Endothelial cell of umbilical vein (primary cell): ENCODE results near the gene VPS45. TPM values are rescaled to one million over a fixed set of nuclear protein-coding genes. Genes with fewer than 3 reads are reported as not detected.
A peak's percentile ranks its signal among the peaks of the same experiment; 100 is the strongest.
"Not testable (repeated sequence)": the region's sequence is repeated elsewhere in the genome, so short reads cannot be mapped to it uniquely, and the experiment has no call there.

Experiments
- BruUV-seq: library from RNA; stranded (reverse); fragments of 400-500 nt; replicated peaks from 2 replicates; lab custom pipeline; 2021; lab: Mats Ljungman, UMichigan
- CTCF ChIA-PET: fragments of 300-600, 350-600 bp; sonication (Branson Sonifier 250); formaldehyde crosslinking; loops from one replicate; lab custom pipeline; 2021; ENCODE audit warnings: antibody characterized with exemption, inconsistent platforms; lab: Charles Lee
- POLR2A ChIA-PET: fragments of 300-600, 350-600 bp; sonication (Branson Sonifier 250); formaldehyde crosslinking; loops from one replicate; lab custom pipeline; 2021; ENCODE audit warnings: antibody characterized with exemption, inconsistent platforms; lab: Charles Lee
- DNase-seq: peaks from one replicate; pipeline ENCODE4 v3.0.0-alpha.2; 2011; ENCODE audit warnings: low read depth, low spot score
- FAIRE-seq: peaks from 2 replicates; lab custom pipeline; 2011; peaks lifted over from hg19 to GRCh38; lab: Jason Lieb, UNC
- H2AFZ ChIP-seq: 2 replicates; pipeline ENCODE4 v1.6.0; 2012; ENCODE audit warnings: low read depth, low read length, control low read depth, inconsistent platforms
- H3K27ac ChIP-seq: 2 replicates; pipeline ENCODE4 v1.5.1; 2011; ENCODE audit warnings: low read depth, mild to moderate bottlenecking, control low read depth, low read length, moderate library complexity; ENCODE audit not compliant: insufficient read depth
- H3K27me3 ChIP-seq, 2 experiments: 2 replicates each; pipeline versions ENCODE4 v1.6.0 to v1.6.1; 2011; ENCODE audit warnings: low read length in 2 of 2, mixed read lengths in 1 of 2; ENCODE audit not compliant: control insufficient read depth in 2 of 2, insufficient read depth in 2 of 2
- H3K36me3 ChIP-seq, 2 experiments: 2 replicates in 1 of 2; 3 replicates in 1 of 2; pipeline ENCODE4 v1.5.1; 2011; ENCODE audit warnings: low read length in 2 of 2, mild to moderate bottlenecking in 1 of 2, moderate library complexity in 1 of 2; ENCODE audit not compliant: control insufficient read depth in 2 of 2, insufficient read depth in 2 of 2; ENCODE audit errors: extremely low read depth in 1 of 2
- H3K4me1 ChIP-seq: 3 replicates; pipeline ENCODE4 v1.5.1; 2011; ENCODE audit warnings: mild to moderate bottlenecking, low read length; ENCODE audit not compliant: control insufficient read depth, insufficient read depth; ENCODE audit errors: extremely low read depth
- H3K4me2 ChIP-seq: 2 replicates; pipeline ENCODE4 v1.6.1; 2011; ENCODE audit warnings: low read length, control low read depth, mixed read lengths; ENCODE audit not compliant: insufficient read depth
- H3K4me3 ChIP-seq, 3 experiments: fragments of 200-600 bp in 1 of 3; sonication (generic), shearing (Covaris generic) in 1 of 3; replicated peaks in 1 of 3; 2 replicates each; pipeline ENCODE4 v1.5.1; 2011 to 2016; ENCODE audit warnings: control low read depth in 3 of 3, low read length in 3 of 3, mild to moderate bottlenecking in 2 of 3, inconsistent platforms in 1 of 3, low read depth in 1 of 3, moderate library complexity in 1 of 3; ENCODE audit not compliant: insufficient read depth in 1 of 3
- H3K79me2 ChIP-seq: 2 replicates; pipeline ENCODE4 v1.6.0; 2012; ENCODE audit warnings: low read length, inconsistent platforms; ENCODE audit not compliant: control insufficient read depth, insufficient read depth
- H3K9ac ChIP-seq: replicated peaks from 2 replicates; pipeline ENCODE3; 2011; ENCODE audit warnings: low read length, control low read depth; ENCODE audit not compliant: insufficient read depth; ENCODE audit errors: extremely low read depth
- H3K9me1 ChIP-seq: replicated peaks from 3 replicates; pipeline ENCODE4 v1.6.0; 2011; ENCODE audit warnings: mild to moderate bottlenecking, low read length; ENCODE audit not compliant: control insufficient read depth, insufficient read depth; ENCODE audit errors: extremely low read depth
- H3K9me3 ChIP-seq: replicated peaks from 2 replicates; pipeline ENCODE4 v1.5.1; 2012; ENCODE audit warnings: low read length, inconsistent platforms; ENCODE audit not compliant: control insufficient read depth, insufficient read depth
- H4K20me1 ChIP-seq: replicated peaks from 2 replicates; pipeline ENCODE3; 2011; ENCODE audit warnings: mild to moderate bottlenecking, low read length; ENCODE audit not compliant: control insufficient read depth, insufficient read depth; ENCODE audit errors: extremely low read depth
- MYC ChIP-seq: IDR thresholded peaks from one replicate; pipeline ENCODE4 v1.6.1; 2011; ENCODE audit warnings: mild to moderate bottlenecking, low read depth, low read length
- dilution Hi-C: fragments of 300-500 bp; cut with MboI; formaldehyde crosslinking; loops from one replicate; pipeline ENCODE4 v1.15.0; 2019; ENCODE audit warnings: low sequenced_read_pairs; ENCODE audit not compliant: extremely low pct_ligation_motif_present
- intact Hi-C: fragments of 100-400 bp; cut with micrococcal nuclease; formaldehyde crosslinking; loops from one replicate; pipeline ENCODE4 v1.10.0; 2022
- polyA plus RNA-seq, 4 experiments: library from polyadenylated mRNA; depleted of rRNA in 3 of 4; stranded (reverse) in 3 of 4; unstranded in 1 of 4; fragments of >200 nt; gene quantifications; 2 replicates each; pipeline versions ENCODE4 v1.2.1 to v1.2.3, GENCODE V29; 2011 to 2012; ENCODE audit warnings: missing spikeins in 1 of 4
- total RNA-seq: library from RNA; stranded (reverse); gene quantifications from 2 replicates; pipeline ENCODE4 v1.2.3, GENCODE V29; 2021
- TF ChIP-seq, protein P1 (sequence below), 2 donors: IDR thresholded peaks; 1 replicate in 1 of 2; 2 replicates in 1 of 2; pipeline ENCODE4 v1.5.1; 2011; ENCODE audit warnings: low read length in 2 of 2, mild to moderate bottlenecking in 2 of 2, moderate library complexity in 2 of 2, control low read depth in 1 of 2, inconsistent platforms in 1 of 2, low read depth in 1 of 2; ENCODE audit not compliant: insufficient read depth in 1 of 2; ENCODE audit errors: extremely low read depth in 1 of 2

Gene VPS45
- total and polyA plus RNA-seq, 2 donors (not counting 3 experiments of a cell fraction or from before 2014, with no cell fraction given), result 24.8 to 43.7 TPM

DNA sequence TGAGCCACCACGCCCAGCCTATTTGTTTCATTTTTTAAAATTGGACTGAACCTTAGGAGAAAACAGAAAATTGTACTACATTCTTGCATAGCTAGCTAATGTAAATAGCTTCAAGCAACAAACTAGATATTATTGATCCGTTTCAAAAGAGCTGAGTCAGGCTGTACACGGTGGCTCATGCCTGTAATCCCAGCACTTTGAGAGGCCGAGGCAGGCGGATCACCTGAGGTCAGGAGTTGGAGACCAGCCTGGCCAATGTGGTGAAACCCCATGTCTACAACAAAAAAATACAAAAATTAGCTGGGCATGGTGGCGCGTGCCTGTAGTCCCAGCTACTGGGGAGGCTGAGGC lies 118.8 kb downstream of the VPS45 start:
- H3K36me3 ChIP-seq, FAIRE-seq, dilution Hi-C loops, H3K9me1 ChIP-seq, BruUV-seq, H2AFZ ChIP-seq, H3K4me1 ChIP-seq, H3K27ac ChIP-seq, intact Hi-C loops, H3K9me3 ChIP-seq, H3K9ac ChIP-seq, DNase-seq, H3K79me2 ChIP-seq, H4K20me1 ChIP-seq, H3K4me2 ChIP-seq, H3K27me3 ChIP-seq, H3K4me3 ChIP-seq: not testable (repeated sequence)
- POLR2A ChIA-PET, result interaction anchor here (0.7 kb wide), 1 partner anchor 45 kb away, joined by 10 read pairs; no protein-coding TSS in a partner anchor
- CTCF ChIA-PET, result interaction anchor here (0.7 to 3.6 kb wide), 24 partner anchors 9 to 338 kb away, joined by 3 to 92 read pairs (median 8); a partner anchor contains a TSS

DNA sequence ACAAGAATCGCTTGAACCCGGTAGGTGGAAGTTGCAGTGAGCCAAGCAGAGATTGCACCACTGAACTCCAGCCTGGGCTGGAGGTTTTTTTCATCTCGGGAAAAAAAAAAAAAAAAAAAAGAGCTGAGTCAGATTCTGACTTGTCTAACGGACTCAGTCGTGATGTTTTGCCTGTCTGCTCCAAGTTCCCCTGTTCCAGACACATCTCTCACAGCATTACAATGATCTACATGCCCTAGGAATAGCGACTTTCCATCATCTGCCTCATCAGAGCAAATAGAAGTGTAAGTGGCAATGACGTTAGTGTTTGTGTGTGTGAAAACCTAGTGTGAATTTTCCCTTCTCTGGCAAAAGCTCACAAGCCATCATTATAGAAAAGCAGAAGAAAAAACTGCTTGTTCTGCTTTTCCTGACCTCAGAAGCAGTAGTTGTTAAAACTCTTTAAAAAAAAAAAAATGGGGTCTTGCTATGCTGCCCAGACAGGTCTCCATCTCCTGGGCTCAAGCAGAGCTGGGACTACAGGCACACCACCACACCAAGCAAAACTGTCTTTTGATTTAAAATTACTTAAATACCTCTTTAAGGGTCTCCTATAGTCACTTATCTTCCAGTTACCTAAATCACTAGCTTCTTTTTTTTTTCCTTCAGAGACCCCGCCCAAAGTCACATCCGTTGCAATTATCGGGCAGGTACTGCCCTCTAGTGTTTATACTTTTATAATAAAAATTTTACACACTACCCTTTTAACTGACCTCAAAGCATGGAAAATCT lies 119.4 kb downstream of the VPS45 start:
- H3K4me2 ChIP-seq, result no peak overlapping the region
- no peaks in the 10 kb centered on the region for H3K9me3 ChIP-seq
- TF ChIP-seq, protein P1, sequence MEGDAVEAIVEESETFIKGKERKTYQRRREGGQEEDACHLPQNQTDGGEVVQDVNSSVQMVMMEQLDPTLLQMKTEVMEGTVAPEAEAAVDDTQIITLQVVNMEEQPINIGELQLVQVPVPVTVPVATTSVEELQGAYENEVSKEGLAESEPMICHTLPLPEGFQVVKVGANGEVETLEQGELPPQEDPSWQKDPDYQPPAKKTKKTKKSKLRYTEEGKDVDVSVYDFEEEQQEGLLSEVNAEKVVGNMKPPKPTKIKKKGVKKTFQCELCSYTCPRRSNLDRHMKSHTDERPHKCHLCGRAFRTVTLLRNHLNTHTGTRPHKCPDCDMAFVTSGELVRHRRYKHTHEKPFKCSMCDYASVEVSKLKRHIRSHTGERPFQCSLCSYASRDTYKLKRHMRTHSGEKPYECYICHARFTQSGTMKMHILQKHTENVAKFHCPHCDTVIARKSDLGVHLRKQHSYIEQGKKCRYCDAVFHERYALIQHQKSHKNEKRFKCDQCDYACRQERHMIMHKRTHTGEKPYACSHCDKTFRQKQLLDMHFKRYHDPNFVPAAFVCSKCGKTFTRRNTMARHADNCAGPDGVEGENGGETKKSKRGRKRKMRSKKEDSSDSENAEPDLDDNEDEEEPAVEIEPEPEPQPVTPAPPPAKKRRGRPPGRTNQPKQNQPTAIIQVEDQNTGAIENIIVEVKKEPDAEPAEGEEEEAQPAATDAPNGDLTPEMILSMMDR (IDR thresholded peaks at IDR 0.05; ENCODE audit: extremely low read depth in 1 of 2, insufficient read depth in 1 of 2, low read depth in 1 of 2, low read length in 2 of 2), result peak; percentile 13 to 21
- TF ChIP-seq MYC, result no peak
- H3K79me2 ChIP-seq, result no peaks in the 10 kb centered on the region
- H3K27me3 ChIP-seq, result peaks cover 0 to 3% of the 10 kb centered on the region in 2 experiments
- H3K9me1 ChIP-seq, result no peaks in the 10 kb centered on the region
- POLR2A ChIA-PET, result interaction anchor here (0.7 kb wide), 2 partner anchors 44 to 299 kb away, joined by 7 to 10 read pairs; a partner anchor contains a TSS
- intact Hi-C loops, result loop anchor here (1.0 kb wide), 3 partner anchors 114 to 299 kb away; no protein-coding TSS in a partner anchor
- H3K4me3 ChIP-seq, result no peak overlapping the region
- no peak overlapping the region for H3K9ac ChIP-seq
- no peak overlapping the region for H3K27ac ChIP-seq
- H2AFZ ChIP-seq, result no peak overlapping the region
- dilution Hi-C loops, result no loop called here
- no peaks in the 10 kb centered on the region for H3K4me1 ChIP-seq
- FAIRE-seq, result peak; percentile 4
- BruUV-seq, result no TSS peak
- CTCF ChIA-PET, result interaction anchor here (0.5 to 3.6 kb wide), 77 partner anchors 10 to 808 kb away, joined by 3 to 92 read pairs (median 4); partner anchors contain the start of genes ANP32E, BOLA1, OTUD7B and VPS45
- DNase-seq, result peak; percentile 40
- H4K20me1 ChIP-seq, result no peaks in the 10 kb centered on the region
- no peaks in the 10 kb centered on the region for H3K36me3 ChIP-seq
